GM21515 (cell line): ENCODE data around the gene NAV1.

Experiments
- ATAC-seq: cut with Tn5 transposase; IDR thresholded peaks from one replicate; pipeline ENCODE4 v1.9.1; 2021; ENCODE audit not compliant: unreplicated experiment

The NAV1 gene

GRCh38 chr1:201583663-201584062, 44.7 kb downstream of the NAV1 start:
- no peak for ATAC-seq

- ATAC-seq: no peak
Observed at GRCh38 chr1:201584471-201585092, 45.7 kb downstream of the NAV1 start.

GRCh38 chr1:201585093-201585483, 46.2 kb downstream of the NAV1 start:
- ATAC-seq: no peak

GRCh38 chr1:201585901-201586300, 47.0 kb downstream of the NAV1 start:
- no peak for ATAC-seq

GRCh38 chr1:201586806-201587205, 47.9 kb downstream of the NAV1 start:
- no peak for ATAC-seq

- no peak for ATAC-seq
Observed at GRCh38 chr1:201587729-201588128, 48.8 kb downstream of the NAV1 start.
